Ureter (tissue), 1 donor: Measurements from ENCODE around the gene AGBL4. TPM values are rescaled to one million over a fixed set of nuclear protein-coding genes. Genes with fewer than 3 reads are reported as not detected.

Experiments
- DNase-seq: peaks from one replicate; pipeline ENCODE4 v3.0.0-alpha.2; 2020; ENCODE audit warnings: low spot score
- total RNA-seq: library from RNA; stranded (reverse); gene quantifications from one replicate; pipeline ENCODE4 v1.2.4, GENCODE V29; 2023
- donor health status: DM: yes; HTN: yes; CAD: no.

The AGBL4 gene
- total RNA-seq, 1 donor from 2014 or later, result 0.21 TPM

- DNase-seq, result no peak
Observed at GRCh38 chr1:48767975-48768510, 1255.7 kb downstream of the AGBL4 start.

DNA sequence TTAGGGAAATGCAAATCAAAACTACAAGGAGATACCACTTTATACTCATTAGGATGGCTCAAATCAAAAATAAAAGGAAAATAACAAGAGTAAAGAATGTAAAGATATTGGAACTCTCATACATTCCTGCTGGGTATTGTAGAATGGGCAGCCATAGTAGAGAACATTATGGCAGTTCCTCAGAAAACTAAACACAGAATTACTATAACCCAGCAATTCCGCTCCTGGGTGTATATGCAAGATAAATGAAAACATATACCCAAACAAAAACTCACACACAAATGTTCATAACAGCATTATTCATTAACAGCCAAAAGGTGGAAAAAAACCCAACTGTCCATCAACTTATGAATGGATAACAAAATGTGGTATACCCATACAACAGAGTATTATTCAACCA is 1258.4 kb downstream of the AGBL4 start:
- DNase-seq, result no peak

GRCh38 chr1:48761986-48762385 is 1261.8 kb downstream of the AGBL4 start:
- no peak for DNase-seq

- no peak for DNase-seq
Observed at GRCh38 chr1:48761411-48761810, 1262.3 kb downstream of the AGBL4 start.

- DNase-seq, result no peak
Observed at GRCh38 chr1:48760857-48761256, 1262.9 kb downstream of the AGBL4 start.

GRCh38 chr1:48758976-48759375 is 1264.8 kb downstream of the AGBL4 start:
- no peak for DNase-seq

DNA sequence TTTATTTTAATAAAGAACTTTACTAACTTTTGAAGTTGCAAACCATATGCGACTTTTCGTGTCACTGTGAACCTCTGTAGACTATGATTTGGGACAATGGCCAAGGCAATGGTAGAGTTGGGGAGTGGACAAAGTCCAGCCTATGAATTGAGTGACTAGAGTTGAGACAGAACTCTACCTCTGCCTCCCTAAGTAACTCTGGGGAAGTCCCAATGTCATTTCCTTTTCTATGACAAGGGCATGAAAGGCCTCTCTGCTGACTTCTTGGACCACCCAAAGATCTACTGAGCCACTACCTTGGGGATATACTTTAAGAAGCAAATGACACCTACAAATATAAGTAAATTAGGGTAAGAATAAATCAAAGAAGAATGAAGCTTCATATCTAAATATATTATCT is 1266.4 kb downstream of the AGBL4 start:
- no peak for DNase-seq

DNA sequence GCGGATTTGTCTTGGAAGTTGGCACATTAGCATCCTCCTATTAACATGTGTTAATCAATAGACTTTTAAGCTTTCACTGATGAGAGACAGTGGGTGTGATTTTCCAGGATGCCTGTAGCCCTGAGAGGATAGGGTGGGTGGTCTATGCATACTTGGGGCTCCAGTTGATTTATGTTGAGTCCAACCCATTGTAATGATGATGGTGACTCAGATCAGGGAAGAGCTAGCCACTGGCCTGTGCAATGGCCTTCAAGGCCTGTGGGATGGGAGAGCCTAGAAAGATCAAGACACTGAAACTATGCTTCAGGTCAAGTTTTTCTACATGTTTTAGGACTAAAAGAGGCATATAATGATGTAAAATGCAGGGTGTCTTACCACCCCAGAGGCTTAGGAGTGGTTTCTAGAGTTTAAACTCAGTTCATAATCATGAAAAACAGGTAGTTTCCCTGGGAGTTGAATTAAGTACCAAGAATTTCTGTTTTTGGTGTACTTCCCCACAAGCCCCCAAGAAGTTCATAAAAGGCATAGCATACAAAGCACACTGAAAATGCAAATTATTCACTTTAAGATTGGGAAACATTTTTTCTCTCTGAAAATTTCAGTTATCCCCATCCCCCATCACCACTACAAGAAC is 1267.0 kb downstream of the AGBL4 start:
- DNase-seq, result no peak

DNA sequence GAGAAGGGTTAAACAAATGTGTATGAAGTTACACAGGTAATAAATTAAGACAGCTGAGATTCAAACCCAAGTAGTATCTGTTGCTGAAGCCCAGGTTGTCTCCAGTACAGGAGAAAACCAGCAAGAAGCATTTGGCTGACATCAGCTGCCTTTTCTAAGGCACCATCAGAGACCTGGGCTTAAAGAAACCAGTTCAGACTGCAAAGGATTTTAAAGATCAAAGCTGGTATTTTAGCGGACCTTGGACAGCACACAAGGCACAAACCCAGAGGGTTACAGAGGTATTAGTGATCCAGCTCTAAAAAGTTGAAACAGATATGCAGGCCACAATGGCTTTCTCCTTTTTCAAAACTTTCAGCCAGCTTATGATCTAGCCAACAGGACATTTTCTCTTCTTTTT is 1270.5 kb downstream of the AGBL4 start:
- DNase-seq, result no peak

DNA sequence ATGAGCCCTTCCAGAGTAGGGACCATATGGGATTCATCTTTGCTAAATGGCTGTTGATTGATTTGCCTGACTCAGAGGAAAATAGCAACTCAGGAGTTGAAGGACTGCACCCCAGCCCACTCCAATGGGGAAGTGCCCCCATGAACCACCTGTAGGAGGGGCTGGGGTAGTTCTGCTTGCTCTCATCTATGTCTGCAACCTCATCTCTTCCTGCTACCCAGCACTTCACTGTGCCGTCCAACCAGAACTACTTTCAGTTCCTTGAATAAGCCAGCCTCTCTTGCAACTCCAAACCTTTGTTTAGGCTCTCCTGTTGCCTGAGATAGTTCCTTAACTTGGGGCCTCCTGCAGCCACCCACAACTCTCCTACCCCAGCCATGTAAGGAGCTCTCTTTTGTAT is 1273.6 kb downstream of the AGBL4 start:
- no peak for DNase-seq

- DNase-seq, result no peak
Observed at GRCh38 chr1:48749068-48749467, 1274.7 kb downstream of the AGBL4 start.

GRCh38 chr1:48746906-48747305 is 1276.8 kb downstream of the AGBL4 start:
- no peak for DNase-seq

GRCh38 chr1:48744032-48744431 is 1279.7 kb downstream of the AGBL4 start:
- DNase-seq, result no peak

DNA sequence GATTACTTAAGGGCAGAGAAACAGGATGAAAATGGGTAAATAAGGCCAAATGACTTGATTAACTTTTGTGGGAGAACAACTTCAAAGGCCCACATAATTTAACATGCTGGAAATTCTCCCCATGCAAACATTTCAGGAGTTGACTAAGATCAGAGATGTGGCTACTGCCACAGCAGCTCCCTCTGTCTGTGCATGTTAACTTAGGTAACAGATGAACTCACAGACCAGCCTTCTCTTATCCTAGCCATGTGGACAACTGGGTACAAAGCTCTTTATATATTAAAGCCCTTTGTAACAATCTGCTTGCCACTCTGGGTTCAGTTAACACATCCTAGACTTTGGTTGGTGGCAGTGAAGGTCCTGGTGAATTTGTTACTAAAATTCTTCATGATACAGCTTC is 1280.3 kb downstream of the AGBL4 start:
- no peak for DNase-seq

DNA sequence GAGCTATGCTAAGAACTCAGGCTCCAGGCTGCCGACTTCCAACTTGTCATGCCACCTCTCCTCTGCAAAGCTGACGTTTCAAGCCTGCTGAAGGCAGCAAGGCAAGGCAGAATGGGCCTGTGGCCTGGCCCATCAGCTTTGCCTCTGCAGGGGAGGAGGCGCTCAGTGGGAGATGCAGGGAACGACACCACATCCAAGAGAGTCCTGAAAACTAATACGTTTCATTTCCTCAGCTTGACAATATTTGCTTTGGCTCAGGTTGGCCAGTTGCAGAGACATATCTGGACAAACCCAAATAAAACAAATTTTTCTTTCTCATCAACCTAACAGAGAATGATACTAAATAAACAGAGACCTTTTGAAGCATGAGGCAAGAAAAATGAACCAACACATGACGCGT is 1282.4 kb downstream of the AGBL4 start:
- DNase-seq, result no peak

GRCh38 chr1:48740621-48741020 is 1283.1 kb downstream of the AGBL4 start:
- no peak for DNase-seq

- DNase-seq, result no peak
Observed at GRCh38 chr1:48739091-48739490, 1284.7 kb downstream of the AGBL4 start.

DNA sequence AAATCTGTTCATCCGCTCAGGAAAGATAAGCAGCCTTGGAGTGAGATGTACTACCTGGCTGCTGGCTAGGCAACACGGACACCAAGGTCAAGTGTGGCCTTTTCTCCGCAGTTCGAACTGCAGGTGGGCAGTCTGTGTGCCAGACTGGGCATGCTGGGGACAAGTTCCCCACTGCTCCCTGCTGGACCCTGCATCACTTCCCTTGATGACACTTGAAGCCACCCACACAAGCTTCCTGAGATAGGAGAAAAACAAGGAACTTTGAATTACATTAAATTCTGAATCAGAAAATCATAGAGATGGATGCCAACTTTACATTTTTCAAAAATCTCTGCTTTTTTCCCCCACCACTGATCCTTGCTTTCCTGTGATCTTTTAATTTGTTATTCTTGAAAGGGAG is 1285.4 kb downstream of the AGBL4 start:
- no peak for DNase-seq

GRCh38 chr1:48735796-48736195 is 1288.0 kb downstream of the AGBL4 start:
- no peak for DNase-seq

- DNase-seq, result no peak
Observed at GRCh38 chr1:48730164-48730910, 1293.4 kb downstream of the AGBL4 start.

DNA sequence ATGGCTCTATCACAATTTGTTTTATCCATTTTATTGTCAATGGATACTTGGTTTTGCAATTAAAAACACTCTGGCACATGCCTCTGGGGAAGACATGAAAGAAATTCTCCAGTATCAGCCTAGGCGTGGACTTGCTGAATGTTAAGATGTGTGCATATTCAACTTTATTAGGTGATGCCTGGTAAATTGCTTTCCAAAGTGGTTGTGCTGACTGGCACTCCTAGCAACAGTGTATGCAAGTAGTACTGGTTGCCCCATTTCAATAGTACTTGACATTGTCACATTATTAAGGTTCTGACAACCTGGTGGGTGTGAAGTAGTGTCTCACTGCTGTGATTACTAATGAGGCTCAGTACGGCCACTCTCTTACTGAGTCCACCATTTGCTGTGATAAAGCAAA is 1295.2 kb downstream of the AGBL4 start:
- DNase-seq, result no peak

GRCh38 chr1:48726557-48727215 is 1297.1 kb downstream of the AGBL4 start:
- DNase-seq, result no peak

GRCh38 chr1:48726139-48726538 is 1297.6 kb downstream of the AGBL4 start:
- DNase-seq, result no peak
